ENCODE measurements around the gene GALNT18. TPM values are rescaled to one million over a fixed set of nuclear protein-coding genes. Genes with fewer than 3 reads are reported as not detected.
A peak's percentile ranks its signal among the peaks of the same experiment; 100 is the strongest.

The GALNT18 gene
- total RNA-seq, 1 experiment from 2014 or later, result 13.6 TPM

DNA sequence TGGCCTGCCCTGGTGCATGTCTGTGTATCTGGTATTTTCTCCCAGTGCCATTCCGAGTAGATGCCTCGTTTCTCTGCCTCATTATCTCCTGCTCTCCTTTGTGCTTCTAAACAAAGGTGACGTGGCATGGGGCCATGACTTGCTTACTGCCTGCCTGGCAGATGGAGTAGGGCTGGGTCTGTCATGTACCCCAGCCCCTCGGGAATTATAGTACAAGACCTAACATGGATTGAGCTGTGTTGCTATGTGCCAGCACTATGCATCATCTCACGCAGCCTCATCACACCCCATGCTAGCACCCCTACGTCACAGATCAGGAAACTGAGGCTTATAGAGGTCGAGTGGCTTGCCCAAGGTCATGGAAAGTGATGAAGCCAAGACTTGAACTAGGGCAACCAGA lies 88.1 kb downstream of the GALNT18 start:
- DNase-seq (ENCODE audit: low read depth), result no peak

DNA sequence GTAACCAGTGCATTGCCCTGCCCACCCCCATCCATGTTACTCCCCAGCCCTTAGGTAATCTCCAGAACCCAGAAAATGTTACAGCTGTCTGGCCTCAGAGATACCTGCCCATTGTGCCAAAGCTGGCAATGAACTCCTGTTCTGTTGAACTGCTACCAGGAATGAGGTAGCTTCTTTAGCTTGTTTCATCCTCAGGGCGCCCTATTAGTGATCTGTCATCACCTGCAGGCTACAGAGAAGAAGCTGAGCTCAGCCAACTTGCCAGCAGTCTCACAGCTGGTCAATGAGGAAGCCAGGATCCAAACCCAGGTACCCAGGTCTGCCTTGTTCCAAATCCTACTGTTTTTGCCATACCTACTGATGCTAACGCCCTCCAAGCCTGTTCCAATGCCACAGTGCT lies 88.7 kb downstream of the GALNT18 start:
- no peak for DNase-seq (ENCODE audit: low read depth)

DNA sequence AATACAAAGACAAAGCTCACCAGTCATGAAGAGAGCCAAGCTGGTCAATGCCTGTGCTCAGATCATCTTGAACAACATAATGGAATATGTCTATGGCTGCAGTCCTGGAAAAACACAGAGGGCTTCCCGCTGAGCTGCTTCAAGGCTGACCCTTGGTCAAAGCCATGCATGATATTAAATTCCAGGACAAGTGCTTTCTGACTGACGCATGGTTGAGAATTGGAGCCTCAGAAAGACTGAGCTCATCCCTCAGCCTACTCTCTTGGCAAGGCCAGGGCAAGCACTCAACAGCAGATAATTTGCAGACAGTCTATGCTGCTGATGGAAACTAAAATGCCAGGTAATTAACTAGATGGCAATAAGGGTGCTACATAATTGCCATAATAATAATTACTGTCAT lies 89.2 kb downstream of the GALNT18 start:
- DNase-seq (ENCODE audit: low read depth), result peak; percentile 34

DNA sequence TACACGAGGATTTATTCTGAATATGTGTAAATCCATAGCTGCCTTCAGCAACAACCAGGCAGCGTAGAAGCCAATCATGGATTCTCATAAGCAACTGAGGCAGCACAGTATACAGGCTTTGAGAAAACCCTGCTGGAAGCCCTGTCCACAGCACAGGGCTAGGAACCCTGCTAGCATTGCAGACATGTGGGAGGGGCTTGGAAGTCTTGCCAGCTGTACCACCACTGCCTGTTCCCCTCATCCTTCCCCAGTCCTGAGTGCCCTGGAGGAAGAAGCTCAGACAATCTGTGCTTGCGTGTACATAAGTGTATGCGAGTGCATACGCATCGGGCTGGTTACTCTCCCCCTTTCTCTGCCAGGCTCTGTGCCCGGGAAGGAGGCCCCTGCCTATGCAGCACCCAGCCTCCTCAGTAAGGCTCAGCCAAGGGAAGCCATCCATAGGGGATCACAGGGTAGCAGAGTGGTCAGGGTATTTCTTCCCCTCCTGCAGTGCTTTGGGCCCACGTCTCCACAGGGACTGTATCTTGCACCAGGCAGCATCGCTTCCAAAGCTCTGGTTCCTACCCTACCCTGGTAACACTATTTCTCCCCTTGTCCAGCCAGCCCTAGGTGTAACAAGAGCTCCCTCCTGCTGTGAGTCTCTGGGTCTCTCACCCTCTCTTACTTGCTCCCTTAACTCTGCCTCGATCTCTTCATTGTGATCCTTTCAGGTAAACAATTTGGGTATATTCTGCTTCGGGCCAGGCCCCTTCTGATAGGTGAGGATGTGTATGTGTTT lies 90.5 kb downstream of the GALNT18 start:
- no peak for DNase-seq (ENCODE audit: low read depth)

DNA sequence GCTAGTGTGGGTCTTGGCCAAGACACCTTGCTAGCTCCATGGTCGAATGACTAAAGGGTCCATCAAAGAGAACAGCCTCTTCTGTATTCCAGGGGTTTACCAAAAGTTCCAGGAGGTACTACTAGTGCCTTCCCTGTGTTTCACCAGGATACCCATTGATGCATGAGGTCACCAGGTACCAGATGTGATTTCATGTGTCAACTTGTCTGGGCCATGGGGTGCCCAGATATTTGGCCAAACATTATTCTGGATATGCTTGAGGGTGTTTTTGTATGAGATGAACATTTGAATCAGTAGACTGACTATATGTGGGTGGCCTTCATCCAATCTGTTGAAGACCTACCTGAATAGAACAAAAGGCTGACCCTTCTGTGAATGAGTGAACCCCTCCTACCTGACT lies 92.8 kb downstream of the GALNT18 start:
- no peak for DNase-seq (ENCODE audit: low read depth)

DNA sequence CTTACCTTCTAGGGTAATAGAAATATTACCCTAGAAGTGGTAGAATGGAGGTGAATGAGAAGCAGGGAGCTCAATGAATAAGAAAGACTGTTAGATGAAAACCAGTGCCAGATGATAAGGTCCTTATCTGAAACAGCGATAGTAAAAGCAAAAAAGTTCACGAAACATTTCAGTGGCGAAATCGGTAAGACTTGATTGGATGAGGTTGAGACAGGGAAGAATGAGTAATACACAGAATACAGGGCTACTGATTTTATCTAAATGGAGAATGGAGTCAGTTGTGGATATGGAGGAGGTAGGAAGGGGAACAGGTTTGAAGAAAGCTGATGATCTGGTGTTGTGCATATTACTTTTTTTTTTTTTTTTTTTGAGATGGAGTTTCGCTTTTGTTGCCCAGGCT lies 96.5 kb downstream of the GALNT18 start:
- no peak for DNase-seq (ENCODE audit: low read depth)

DNA sequence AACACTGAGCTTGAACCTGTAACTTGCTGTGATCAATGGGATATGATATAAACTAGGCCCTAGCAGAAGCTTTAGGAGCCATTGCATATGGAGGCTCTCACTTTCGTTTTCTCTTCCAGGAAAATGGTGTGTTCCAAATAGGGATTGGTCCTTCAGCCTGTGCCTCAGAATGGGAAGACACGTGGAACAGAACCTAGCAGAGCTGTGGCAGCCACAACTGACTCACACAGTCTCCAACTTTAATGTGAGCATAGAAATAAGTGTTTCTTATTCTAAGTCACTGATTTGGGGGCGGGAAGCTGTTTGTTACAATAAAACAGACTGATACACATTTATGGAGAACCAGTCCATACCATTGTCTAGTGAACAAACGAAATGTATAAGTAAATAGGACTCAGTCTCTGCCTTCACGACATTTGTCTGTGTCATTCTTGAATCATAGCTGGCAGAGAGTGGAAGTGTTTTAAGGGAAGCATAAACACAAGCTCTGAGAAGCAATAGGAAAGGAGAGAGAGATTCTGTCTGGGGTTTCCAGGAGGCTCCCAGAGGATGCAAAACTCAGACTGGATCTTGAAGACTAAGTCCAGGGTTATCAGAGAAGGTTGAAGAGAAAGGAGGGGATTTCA lies 97.3 kb downstream of the GALNT18 start:
- DNase-seq (ENCODE audit: low read depth), result peak; percentile 64

DNA sequence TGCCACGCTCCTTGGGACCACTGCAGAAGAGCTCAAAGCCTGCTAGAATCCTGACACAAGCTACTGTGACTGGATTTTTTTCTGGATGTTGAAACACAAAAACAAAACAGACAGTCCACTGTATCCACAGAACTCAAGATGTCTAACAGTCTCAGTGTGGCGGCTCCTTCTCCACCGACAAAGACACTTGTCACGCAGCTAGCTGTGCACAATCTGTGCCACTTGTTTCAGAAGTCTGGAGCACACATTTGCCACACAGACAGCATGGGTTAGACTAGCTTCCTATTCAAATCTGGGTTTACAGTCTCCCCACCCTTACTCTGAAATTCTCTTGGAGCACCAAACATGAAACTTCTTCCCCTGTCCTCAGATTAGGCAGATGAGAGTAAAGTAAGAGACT lies 99.2 kb downstream of the GALNT18 start:
- DNase-seq (ENCODE audit: low read depth), result no peak

DNA sequence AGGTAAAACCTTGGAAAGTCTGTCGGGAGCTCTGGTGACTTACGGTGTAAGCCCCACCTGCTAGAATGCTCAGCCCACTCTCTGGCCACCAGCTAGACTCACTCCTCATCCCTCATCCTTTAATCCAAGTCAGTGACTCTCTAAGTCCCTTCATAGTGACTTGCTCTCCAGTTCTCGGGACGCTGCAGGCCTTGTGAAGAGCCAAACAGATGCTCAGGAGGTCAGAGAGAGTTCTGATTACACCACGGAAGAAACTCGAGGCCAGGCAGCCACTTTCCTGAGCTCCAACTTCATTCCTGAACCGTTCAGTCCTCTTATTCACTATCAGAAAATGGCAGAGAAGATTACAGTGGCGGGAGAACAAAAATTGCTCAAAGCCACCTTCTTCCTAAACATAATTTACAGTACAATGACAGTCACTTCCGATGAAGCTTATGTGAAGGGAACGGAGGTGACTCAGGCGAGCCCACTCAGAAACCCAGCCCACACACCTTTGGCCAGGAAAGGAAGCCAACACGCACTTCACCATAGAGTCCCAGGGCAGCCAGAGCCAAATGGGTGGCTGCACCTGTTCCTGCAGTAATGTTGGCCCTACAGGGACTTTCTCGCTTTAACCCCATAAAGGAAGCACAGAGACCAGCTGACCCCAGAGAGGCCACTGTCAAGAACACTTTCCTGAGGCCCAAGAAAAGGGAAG lies 100.4 kb downstream of the GALNT18 start:
- DNase-seq (ENCODE audit: low read depth), result peak; percentile 17

DNA sequence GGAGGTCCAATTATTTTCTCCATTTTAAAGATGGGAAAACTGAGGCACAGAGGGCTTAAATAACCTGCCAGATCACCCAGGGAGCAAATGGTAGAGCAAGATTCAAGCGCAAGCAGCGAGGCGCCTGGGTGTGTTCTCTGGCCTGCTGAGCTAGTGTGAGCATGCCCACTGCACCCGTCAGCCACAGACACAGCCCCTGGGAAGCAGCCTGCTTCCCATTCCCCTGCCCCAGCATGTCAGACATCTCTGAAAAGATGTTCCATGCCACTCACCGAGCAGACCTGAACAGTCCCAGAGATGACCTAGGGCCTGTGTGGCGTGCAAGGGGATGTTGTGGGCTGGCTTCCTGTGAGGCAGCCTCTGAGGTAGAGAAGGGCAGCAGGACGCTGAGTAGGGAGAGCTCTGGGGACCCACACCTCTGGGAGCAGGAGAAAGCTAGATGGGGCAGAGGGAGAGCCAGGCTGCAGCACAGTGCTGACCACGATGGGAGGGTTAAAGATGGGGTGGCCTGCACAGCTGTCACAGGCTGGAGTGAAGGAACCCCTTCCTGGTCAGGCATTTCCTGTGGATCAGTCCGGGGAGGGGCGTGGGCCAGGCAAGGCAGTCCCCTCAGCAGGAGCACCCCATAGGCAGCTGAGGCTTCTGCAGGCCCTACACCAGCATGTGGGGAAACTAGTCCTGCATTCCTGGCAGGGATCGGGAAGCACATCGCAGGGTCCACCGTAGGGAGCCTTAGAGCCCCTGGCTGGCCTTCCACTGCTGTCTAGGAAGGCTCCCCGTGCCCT lies 101.4 kb downstream of the GALNT18 start:
- DNase-seq (ENCODE audit: low read depth), result no peak

DNA sequence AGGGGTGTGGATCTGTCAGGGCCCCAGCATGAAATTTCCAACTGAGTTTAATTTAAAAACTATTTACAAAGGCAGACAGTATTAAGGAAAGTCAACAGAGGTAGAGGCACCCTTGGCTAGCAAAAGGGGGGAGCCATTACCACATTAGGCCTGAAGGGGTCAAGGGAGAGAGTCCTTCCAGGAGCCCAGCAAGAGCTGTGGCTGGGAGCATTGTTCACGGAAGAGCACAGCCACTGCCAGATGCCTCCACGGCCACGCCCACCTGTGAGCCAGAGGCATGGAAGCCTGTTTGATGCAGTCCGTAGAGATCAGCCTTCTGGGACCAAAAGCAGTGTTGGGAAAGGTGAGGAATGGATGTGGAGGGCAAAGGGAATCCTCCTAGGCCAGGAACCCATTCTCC lies 102.6 kb downstream of the GALNT18 start:
- DNase-seq (ENCODE audit: low read depth), result no peak

DNA sequence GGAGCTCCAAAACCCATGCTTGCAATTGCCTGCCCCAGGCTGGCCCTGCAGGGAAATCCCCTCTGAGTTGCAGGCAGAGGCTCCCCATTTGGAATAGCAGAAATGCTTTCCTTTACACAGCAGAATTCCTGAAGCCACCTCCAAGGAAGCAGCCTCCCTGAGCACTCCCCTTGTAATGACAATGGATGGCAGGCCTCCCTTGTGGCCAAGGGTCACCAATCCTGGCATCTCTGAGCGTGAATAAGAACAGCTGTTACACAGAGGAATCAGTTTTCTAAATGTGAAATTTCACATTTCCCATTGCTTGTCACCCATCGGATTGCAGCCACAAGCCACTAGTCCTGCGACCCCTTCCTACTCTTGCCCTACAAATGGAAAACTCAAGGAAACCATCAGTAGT lies 107.6 kb downstream of the GALNT18 start:
- DNase-seq (ENCODE audit: low read depth), result no peak

DNA sequence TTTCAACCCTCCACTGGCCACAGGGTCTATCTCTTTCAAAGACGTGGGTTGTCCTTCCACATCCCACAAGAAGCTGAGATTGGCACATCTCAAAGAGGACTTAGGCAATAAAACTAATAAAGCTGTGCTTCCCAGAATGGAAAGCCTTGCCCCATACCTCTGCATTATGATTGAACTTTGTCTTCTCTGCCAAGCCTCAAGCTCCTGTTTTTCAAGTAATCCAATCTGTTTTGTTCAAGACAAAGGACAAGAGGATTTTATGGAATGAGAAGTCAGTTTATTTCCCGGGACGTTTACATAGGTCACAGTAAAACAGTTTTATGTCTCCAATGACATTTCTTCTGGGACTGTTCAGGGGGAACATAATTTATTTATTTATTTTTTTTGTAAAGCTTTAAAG lies 108.4 kb downstream of the GALNT18 start:
- no peak for DNase-seq (ENCODE audit: low read depth)

DNA sequence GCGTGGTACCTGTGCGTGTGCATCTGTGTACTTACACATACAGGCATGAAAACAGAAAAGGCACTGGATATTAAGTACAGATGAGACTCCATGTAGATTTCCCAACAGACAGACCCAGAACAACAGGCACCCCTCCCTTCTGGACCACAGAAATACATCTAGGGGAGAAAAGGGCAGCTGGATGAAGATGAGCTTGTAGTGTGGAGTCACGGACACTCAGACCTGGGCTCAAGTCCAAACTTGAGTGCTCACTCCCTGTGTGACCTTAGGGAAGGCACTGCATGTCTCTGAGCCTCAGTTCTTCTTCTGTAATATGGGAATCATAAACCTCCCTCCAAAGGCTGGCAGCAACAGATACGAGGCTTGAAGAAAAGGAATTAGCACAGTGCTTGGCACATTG lies 108.9 kb downstream of the GALNT18 start:
- no peak for DNase-seq (ENCODE audit: low read depth)

DNA sequence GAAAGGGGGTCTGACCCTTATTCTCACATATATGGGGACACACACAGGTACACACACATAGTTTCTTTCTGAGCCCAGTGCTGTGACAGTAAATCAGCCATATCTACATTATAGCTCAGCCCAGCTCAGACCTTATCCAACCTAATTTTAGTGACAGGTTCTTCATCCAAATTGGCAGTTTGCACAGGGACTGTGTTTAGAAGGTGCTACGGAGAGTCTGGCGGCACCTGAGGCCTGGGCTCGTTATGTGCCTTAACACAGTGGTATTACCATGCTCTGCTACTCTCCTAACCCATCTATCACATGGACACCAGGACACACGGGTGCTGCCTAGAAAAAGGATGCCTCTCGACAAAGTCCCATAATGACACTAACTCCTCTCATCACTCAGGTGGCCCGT lies 109.3 kb downstream of the GALNT18 start:
- DNase-seq (ENCODE audit: low read depth), result no peak

DNA sequence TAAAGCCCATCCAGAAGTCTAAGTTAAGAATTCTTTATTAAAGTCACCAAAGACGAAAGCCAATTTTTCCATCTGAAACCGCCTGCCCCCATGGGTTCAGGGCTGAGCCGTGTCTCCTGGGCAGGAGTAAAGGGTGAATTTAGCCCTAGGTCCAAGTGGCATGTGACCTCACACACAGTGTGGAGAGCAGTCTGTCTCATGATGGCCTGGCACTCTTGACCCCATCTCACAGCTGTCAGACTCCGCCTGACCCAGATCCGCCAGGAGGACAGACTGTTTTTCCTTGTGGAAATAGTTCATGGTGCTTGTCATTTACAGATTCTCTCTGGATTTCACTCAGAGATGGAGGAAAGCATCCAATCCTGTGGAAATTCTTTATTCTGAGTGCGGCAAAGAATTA lies 109.7 kb downstream of the GALNT18 start:
- DNase-seq (ENCODE audit: low read depth), result no peak

DNA sequence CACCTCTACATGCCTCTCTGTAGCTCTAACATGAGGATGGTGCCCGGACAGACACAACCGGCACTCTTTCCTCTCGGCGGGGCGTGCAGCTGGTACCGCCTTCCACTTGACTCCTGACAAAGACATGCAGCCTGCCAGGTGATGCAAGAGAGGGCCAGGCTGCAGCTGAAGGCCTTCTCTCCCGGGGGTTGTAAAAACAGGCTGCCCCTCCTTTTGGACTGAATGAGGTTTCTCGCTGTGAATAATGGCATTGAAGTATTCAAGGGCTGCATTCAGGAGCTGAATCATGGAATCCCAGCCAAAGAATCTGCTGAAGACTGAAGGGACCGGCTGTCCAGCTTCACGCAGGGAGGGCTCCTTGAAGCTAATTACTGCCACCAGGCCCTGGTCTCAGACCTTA lies 110.9 kb downstream of the GALNT18 start:
- DNase-seq (ENCODE audit: low read depth), result peak; percentile 48

DNA sequence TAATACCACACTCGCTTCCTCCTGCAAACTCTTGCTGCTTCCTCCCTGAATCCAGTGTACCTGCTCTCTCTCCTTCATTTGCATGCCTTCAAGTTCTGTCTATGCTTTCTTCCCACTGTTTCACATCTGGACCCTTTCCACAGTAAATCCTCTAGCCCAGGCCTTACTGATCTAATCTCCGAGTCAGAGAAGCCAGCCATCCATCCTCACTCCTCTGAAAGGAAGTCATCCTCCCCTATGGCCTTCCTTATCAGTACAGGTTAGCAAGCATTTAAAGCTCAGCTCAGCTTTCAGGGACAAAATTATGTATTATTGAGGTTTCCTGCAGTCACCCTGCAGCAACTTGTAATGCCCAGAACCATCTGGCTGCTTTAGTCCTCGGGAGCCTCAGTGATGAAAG lies 116.1 kb downstream of the GALNT18 start:
- no peak for DNase-seq (ENCODE audit: low read depth)

DNA sequence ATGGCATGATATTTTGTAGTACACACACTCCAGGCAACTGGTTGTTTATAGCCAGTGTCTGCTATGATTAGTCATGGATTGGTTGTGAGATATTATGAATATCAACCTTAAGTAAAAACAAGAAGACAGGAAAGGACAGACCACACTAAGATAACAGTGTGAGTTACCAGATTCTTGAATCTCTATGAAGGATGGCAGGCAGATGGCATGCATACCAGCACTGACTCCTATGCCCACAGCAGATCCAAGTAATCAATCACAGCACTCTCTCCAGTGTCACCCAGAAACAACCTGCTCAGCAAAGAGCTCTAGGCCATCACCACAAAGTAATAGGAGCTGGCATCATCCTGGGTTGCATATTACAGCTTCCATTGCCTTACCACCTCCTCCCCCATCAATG lies 116.6 kb downstream of the GALNT18 start:
- DNase-seq (ENCODE audit: low read depth), result peak; percentile 41

DNA sequence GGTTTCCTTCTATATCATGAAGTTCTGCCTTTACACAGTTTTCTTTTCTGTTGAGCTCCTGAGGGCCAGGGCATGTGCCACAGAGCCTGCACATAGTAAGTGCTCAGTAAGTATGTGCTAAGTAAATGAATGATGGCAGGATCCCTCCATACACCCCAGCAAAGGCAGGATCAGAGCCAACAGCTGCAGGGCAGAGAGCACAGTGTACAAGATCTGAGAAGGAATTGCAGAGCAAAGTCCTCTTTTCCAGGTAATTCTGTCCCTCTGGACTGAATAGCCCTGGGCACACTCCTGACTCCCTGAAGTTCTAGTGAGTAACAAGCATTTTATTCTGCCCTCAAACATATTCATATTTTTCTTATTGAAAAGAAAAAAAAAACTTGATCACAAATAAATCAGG lies 117.7 kb downstream of the GALNT18 start:
- no peak for DNase-seq (ENCODE audit: low read depth)

DNA sequence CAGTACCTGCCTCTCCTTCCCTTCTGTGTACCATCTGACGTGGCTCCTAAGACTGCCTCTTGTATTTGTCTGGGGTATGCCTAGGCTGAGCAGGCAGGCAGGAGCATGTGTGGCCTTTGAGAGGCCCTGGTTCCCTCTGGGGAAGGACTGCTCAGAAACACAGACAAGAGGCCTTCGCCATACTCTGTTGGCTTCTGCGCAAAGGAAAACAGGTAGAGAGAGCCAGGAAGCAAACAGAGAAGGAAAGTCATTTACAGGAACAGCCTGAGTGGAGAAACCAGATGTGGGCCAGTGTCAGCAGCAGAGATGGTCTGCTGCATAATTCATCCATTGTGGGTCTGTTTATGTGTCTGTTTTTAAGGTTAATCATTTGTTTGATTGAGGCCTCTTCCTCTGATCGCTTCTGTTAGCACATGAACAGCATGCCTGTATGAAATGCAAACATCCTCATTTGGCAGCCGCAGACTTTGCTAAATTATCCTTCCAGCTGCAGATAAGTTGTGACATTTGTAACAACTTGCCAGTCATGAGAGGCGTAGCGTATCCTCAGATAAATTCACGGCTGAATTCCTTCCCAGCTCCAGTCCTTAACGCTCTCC lies 119.4 kb downstream of the GALNT18 start:
- DNase-seq (ENCODE audit: low read depth), result no peak
